GM18505 (cell line): ENCODE data around the gene DOCK7.
"Not testable (repeated sequence)": the region's sequence is repeated elsewhere in the genome, so short reads cannot be mapped to it uniquely, and the experiment has no call there.

Experiments used
- ATAC-seq: cut with Tn5 transposase; IDR thresholded peaks from one replicate; pipeline ENCODE4 v1.9.1; 2021; ENCODE audit not compliant: unreplicated experiment
- POLR2A ChIP-seq: IDR thresholded peaks from 4 replicates; pipeline ENCODE4 v1.6.1; 2011; ENCODE audit warnings: borderline replicate concordance; ENCODE audit not compliant: insufficient read depth, insufficient read length; ENCODE audit errors: extremely low read depth

DOCK7 gene

GRCh38 chr1:62716397-62716796 lies 28.2 kb upstream of the DOCK7 start:
- TF ChIP-seq POLR2A: no peak
- ATAC-seq: no peak

GRCh38 chr1:62712336-62713243 lies 24.4 kb upstream of the DOCK7 start:
- no peak for TF ChIP-seq POLR2A
- ATAC-seq: no peak

GRCh38 chr1:62707744-62708120 lies 19.5 kb upstream of the DOCK7 start:
- ATAC-seq: no peak
- no peak for TF ChIP-seq POLR2A

GRCh38 chr1:62706985-62707743 lies 19.0 kb upstream of the DOCK7 start:
- no peak for ATAC-seq
- no peak for TF ChIP-seq POLR2A

- ATAC-seq: not testable (repeated sequence)
Observed at GRCh38 chr1:62698161-62698560, 10.0 kb upstream of the DOCK7 start.

GRCh38 chr1:62694479-62694878 lies 6.3 kb upstream of the DOCK7 start:
- ATAC-seq: not testable (repeated sequence)

- no peak for ATAC-seq
Observed at GRCh38 chr1:62693123-62693522, 4.9 kb upstream of the DOCK7 start.

GRCh38 chr1:62691062-62691844 lies 3.1 kb upstream of the DOCK7 start:
- no peak for TF ChIP-seq POLR2A
- no peak for ATAC-seq

More at GRCh38 chr1:62693123-62693522, 4.9 kb upstream of the DOCK7 start:
- TF ChIP-seq POLR2A: no peak

GRCh38 chr1:62689524-62689923 lies 1.3 kb upstream of the DOCK7 start:
- no peak for ATAC-seq
- TF ChIP-seq POLR2A: no peak

GRCh38 chr1:62688687-62689085 lies 500 bp upstream of the DOCK7 start:
- no peak for ATAC-seq
- TF ChIP-seq POLR2A: no peak

GRCh38 chr1:62687421-62687902 lies 724 bp downstream of the DOCK7 start:
- peak; percentile 46 for ATAC-seq
- no peak for TF ChIP-seq POLR2A

GRCh38 chr1:62686822-62687221 lies 1.4 kb downstream of the DOCK7 start:
- no peak for TF ChIP-seq POLR2A
- no peak for ATAC-seq

- TF ChIP-seq POLR2A: no peak
- no peak for ATAC-seq
Observed at GRCh38 chr1:62685431-62685859, 2.7 kb downstream of the DOCK7 start.
